Thoracic aorta (tissue), 2 donors: Measurements from ENCODE around the gene GTF3C4. TPM values are rescaled to one million over a fixed set of nuclear protein-coding genes. Genes with fewer than 3 reads are reported as not detected.

Source experiments
- ATAC-seq: fragments of 150-250 bp; one replicate; pipeline ENCODE4 v1.8.0; 2017; ENCODE audit warnings: low read depth; ENCODE audit not compliant: insufficient number of reproducible peaks, low FRiP score
- DNase-seq: peaks from one replicate; pipeline ENCODE4 v3.0.0-alpha.2; 2020; ENCODE audit warnings: low spot score
- H3K27ac ChIP-seq, 2 donors: fragments of 200-600 bp; sonication (generic); 1 replicate in 1 of 2; 2 replicates in 1 of 2; pipeline ENCODE4 v1.5.1; 2016; ENCODE audit warnings: mild to moderate bottlenecking in 2 of 2, moderate library complexity in 2 of 2
- H3K27me3 ChIP-seq: fragments of 200-600 bp; sonication (generic); replicated peaks from 2 replicates; pipeline ENCODE4 v1.6.0; 2016; ENCODE audit warnings: mild to moderate bottlenecking; ENCODE audit not compliant: insufficient read depth
- H3K36me3 ChIP-seq: fragments of 200-600 bp; sonication (generic); one replicate; pipeline ENCODE4 v1.5.1; 2016
- H3K4me1 ChIP-seq, 2 donors: fragments of 200-600 bp; sonication (generic); 1 replicate in 1 of 2; 2 replicates in 1 of 2; pipeline versions ENCODE4 v1.5.1 to v1.6.0; 2016; ENCODE audit warnings: low read depth in 2 of 2, mild to moderate bottlenecking in 1 of 2; ENCODE audit not compliant: control insufficient read depth in 1 of 2
- H3K4me3 ChIP-seq: fragments of 200-600 bp; sonication (generic); 2 replicates; pipeline ENCODE4 v1.5.1; 2016; ENCODE audit warnings: mild to moderate bottlenecking
- H3K9me3 ChIP-seq: fragments of 200-600 bp; sonication (generic); 2 replicates; pipeline ENCODE4 v1.5.1; 2016
- total RNA-seq, 2 donors: library from RNA; depleted of rRNA; stranded (reverse); fragments of >200 nt; gene quantifications; one replicate each; pipeline versions ENCODE4 v1.1.0 to v1.2.3, GENCODE V29; 2016
- TF ChIP-seq, protein P1 (sequence below): fragments of 200-600 bp; sonication (generic); IDR thresholded peaks from one replicate; pipeline ENCODE4 v1.5.1; 2019; ENCODE audit warnings: antibody characterized with exemption

GTF3C4 gene
- total RNA-seq, 2 donors from 2014 or later: 7.2 to 16.4 TPM

DNA sequence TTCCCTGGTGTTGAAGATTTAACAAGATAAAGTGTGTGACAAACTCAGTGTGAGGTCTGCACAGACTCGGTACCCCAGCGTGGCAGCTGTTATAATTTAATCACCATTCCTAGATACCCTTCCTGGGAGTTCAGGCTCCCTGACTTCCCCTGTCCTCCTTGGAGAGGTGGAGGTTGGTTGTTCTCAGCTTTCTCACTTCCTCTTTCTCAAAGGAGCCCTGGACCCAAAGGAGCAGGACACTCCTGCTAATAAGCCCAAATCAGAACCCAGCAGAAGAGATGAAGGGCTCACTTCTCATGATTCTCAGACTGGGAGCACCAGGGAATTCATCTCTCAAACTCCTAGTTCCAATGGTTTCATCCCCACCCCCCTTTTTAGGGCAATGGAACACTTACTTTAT, 58.2 kb downstream of the GTF3C4 start:
- ATAC-seq: no peak
- TF ChIP-seq, protein P1, sequence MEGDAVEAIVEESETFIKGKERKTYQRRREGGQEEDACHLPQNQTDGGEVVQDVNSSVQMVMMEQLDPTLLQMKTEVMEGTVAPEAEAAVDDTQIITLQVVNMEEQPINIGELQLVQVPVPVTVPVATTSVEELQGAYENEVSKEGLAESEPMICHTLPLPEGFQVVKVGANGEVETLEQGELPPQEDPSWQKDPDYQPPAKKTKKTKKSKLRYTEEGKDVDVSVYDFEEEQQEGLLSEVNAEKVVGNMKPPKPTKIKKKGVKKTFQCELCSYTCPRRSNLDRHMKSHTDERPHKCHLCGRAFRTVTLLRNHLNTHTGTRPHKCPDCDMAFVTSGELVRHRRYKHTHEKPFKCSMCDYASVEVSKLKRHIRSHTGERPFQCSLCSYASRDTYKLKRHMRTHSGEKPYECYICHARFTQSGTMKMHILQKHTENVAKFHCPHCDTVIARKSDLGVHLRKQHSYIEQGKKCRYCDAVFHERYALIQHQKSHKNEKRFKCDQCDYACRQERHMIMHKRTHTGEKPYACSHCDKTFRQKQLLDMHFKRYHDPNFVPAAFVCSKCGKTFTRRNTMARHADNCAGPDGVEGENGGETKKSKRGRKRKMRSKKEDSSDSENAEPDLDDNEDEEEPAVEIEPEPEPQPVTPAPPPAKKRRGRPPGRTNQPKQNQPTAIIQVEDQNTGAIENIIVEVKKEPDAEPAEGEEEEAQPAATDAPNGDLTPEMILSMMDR: no peak

DNA sequence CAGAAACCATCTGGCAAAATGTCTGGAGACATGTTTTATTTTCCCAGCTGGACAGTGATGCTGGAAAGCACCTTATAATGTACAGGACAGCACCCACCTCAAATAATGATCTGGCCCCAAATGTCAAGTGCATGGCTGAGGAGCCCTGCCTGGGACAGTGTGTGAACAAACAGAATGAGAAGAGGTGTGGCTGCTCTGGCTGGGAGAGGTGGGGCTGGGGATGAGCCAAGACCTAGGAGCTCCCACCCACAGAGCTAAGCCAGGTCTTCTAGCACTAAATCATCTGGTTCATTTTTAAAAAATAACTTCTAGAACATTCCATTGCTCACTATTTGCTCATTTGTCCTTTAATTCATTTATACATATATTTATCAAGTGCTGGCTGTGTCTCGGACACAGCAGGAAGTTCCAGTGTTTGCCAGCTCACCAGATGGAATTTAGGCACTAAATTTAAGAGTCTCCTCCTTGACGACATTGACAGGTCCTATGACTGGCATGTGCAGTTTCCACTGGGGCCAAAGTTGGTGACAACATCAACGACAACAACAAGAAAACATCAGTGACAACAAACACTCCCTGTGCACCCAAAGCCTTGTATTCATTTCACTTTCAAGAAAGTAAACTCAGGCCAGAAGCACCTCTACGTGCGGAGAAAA, 59.1 kb downstream of the GTF3C4 start:
- Histone ChIP-seq H3K36me3 (no peaks in the 10 kb centered on the region), H3K4me3 (no peak overlapping the region), H3K9me3 (no peaks in the 10 kb centered on the region), H3K27me3 (no peaks in the 10 kb centered on the region), H3K4me1 (no peaks in the 10 kb centered on the region), H3K27ac (no peak overlapping the region)
- TF ChIP-seq, protein P1: no peak
- DNase-seq (no peak), ATAC-seq (no peak)

More for the DNA sequence above, 58.2 kb downstream of the GTF3C4 start:
- no peak for DNase-seq
- Histone ChIP-seq H3K9me3 (no peaks in the 10 kb centered on the region), H3K27ac (no peak overlapping the region), H3K4me1 (no peaks in the 10 kb centered on the region), H3K27me3 (no peaks in the 10 kb centered on the region), H3K36me3 (no peaks in the 10 kb centered on the region), H3K4me3 (no peak overlapping the region)

GRCh38 chr9:132730054-132731033, 60.1 kb downstream of the GTF3C4 start:
- H3K36me3 ChIP-seq: no peaks in the 10 kb centered on the region
- H3K9me3 ChIP-seq: no peaks in the 10 kb centered on the region
- H3K4me1 ChIP-seq: no peaks in the 10 kb centered on the region
- H3K4me3 ChIP-seq: no peak overlapping the region
- TF ChIP-seq, protein P1: no peak
- DNase-seq (no peak), ATAC-seq (no peak)
- H3K27ac ChIP-seq: no peak overlapping the region
- H3K27me3 ChIP-seq: no peaks in the 10 kb centered on the region

GRCh38 chr9:132731230-132731629, 61.0 kb downstream of the GTF3C4 start:
- TF ChIP-seq, protein P1: no peak

More at GRCh38 chr9:132731230-132731629, 61.0 kb downstream of the GTF3C4 start:
- Histone ChIP-seq H3K4me3 (no peak overlapping the region), H3K4me1 (no peaks in the 10 kb centered on the region), H3K27ac (no peak overlapping the region), H3K9me3 (no peaks in the 10 kb centered on the region), H3K27me3 (no peaks in the 10 kb centered on the region), H3K36me3 (no peaks in the 10 kb centered on the region)
- ATAC-seq (no peak), DNase-seq (no peak)
